NCI-H446 (cell line): ENCODE measurements around the gene OSBPL3.
A peak's percentile ranks its signal among the peaks of the same experiment; 100 is the strongest.

Experiments used
- DNase-seq, 2 experiments: peaks; one replicate each; lab custom pipeline; 2025; lab: John Stamatoyannopoulos, UW

The OSBPL3 gene

GRCh38 chr7:24896031-24896501 is 83.9 kb downstream of the OSBPL3 start:
- DNase-seq, result no peak

- DNase-seq, result peak in 1 of 2 experiments; percentile 7
Observed at GRCh38 chr7:24894429-24895221, 85.4 kb downstream of the OSBPL3 start.

GRCh38 chr7:24891311-24891735 is 88.7 kb downstream of the OSBPL3 start:
- DNase-seq, result peak in 1 of 2 experiments; percentile 21

- DNase-seq, result no peak
Observed at GRCh38 chr7:24889611-24890010, 90.4 kb downstream of the OSBPL3 start.

- DNase-seq, result no peak
Observed at GRCh38 chr7:24888653-24889052, 91.3 kb downstream of the OSBPL3 start.

GRCh38 chr7:24885716-24886115 is 94.3 kb downstream of the OSBPL3 start:
- no peak for DNase-seq

GRCh38 chr7:24885305-24885704 is 94.7 kb downstream of the OSBPL3 start:
- no peak for DNase-seq

GRCh38 chr7:24884401-24884800 is 95.6 kb downstream of the OSBPL3 start:
- DNase-seq, result no peak

- DNase-seq, result no peak
Observed at GRCh38 chr7:24883622-24884013, 96.4 kb downstream of the OSBPL3 start.

GRCh38 chr7:24882989-24883621 is 96.9 kb downstream of the OSBPL3 start:
- DNase-seq, result peak in 1 of 2 experiments; percentile 31

GRCh38 chr7:24881623-24882022 is 98.4 kb downstream of the OSBPL3 start:
- DNase-seq, result no peak

- no peak for DNase-seq
Observed at GRCh38 chr7:24880886-24881285, 99.1 kb downstream of the OSBPL3 start.

GRCh38 chr7:24879291-24879690 is 100.7 kb downstream of the OSBPL3 start:
- DNase-seq, result no peak

- DNase-seq, result peak in 1 of 2 experiments; percentile 17
Observed at GRCh38 chr7:24877790-24878311, 102.1 kb downstream of the OSBPL3 start.

- DNase-seq, result no peak
Observed at GRCh38 chr7:24874791-24875190, 105.2 kb downstream of the OSBPL3 start.

GRCh38 chr7:24873944-24874343 is 106.0 kb downstream of the OSBPL3 start:
- no peak for DNase-seq

- no peak for DNase-seq
Observed at GRCh38 chr7:24871770-24872169, 108.2 kb downstream of the OSBPL3 start.

- DNase-seq, result no peak
Observed at GRCh38 chr7:24870766-24871165, 109.2 kb downstream of the OSBPL3 start.

GRCh38 chr7:24869572-24869971 is 110.4 kb downstream of the OSBPL3 start:
- no peak for DNase-seq

- no peak for DNase-seq
Observed at GRCh38 chr7:24868741-24869140, 111.2 kb downstream of the OSBPL3 start.

- no peak for DNase-seq
Observed at GRCh38 chr7:24866004-24866615, 113.9 kb downstream of the OSBPL3 start.

- no peak for DNase-seq
Observed at GRCh38 chr7:24864214-24864817, 115.7 kb downstream of the OSBPL3 start.
